IPS-NIHi11 (cell line): ENCODE results near the gene HTRA2.

Source experiments
- DNase-seq: peaks from one replicate; pipeline ENCODE4 v3.0.0; 2012; ENCODE audit warnings: mixed read lengths, low spot score

Gene HTRA2

DNA sequence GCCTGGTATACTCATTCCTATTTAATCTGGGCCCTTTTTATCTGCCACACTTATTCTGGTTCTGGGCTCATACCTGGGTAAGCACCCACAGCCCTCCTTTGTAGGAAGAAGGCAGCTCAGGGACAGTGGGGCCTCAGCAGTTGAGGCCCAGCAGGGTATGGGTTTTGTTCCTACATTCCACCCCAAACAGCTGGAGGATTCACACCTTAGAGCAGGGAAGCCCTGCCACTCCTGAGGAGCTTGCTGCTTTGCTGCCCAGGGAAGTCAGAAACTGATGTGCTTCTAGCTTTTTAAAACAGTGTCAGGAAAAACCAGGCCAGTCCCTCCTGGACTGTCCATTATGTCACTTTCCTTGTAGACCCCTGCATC lies 29.2 kb upstream of the HTRA2 start:
- DNase-seq = no peak

GRCh38 chr2:74501335-74502071 lies 28.2 kb upstream of the HTRA2 start:
- DNase-seq = peak; percentile 39

DNA sequence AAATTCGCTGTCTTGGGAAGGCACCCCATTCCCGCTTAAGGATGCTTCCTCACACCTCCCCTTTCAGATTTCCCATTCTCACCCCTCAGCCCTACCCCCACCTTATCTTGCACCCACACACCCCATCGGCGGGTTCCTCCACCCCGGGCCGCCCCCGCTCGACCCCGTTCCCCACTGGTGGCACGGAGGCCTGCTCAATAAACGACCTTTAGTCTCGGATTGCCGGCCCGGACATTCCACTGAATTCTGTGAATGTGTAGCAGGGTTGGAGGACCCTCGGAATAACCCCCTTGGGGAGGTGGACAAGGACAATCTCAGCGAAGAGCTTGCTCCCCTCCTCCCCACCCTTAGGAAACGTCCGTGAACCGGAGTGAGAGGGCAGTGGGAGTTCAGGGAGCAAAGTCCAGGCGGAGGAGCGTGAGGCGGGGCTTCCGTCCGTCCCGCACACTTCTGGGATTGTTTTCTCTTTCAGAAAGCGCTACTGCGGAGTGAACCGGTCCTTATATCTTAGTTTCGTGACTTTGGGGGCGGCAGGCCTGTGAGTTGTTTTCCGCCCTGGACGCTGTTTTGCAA lies 27.5 kb upstream of the HTRA2 start:
- DNase-seq = no peak

GRCh38 chr2:74502720-74503505 lies 26.8 kb upstream of the HTRA2 start:
- DNase-seq = peak; percentile 69

- DNase-seq = no peak
Observed at GRCh38 chr2:74503506-74504475, 25.9 kb upstream of the HTRA2 start.

DNA sequence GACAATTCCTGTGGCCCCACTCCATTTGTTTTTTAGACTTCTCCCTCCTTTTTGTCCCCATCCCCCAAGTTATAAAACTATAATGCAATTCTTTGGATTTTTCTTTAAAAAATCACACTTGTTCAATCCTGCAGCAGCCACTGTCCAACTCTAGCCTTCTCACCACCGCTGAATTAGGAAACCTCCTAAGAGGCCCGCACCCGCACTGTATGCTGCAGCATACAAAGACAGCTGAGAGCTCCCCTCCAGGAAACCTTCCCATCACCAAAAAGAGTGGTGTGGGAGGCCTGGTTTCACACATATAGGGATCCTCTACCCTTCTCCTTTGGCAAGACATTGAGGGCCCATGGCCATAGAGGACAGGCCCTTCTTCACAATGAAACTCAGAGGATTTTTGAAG lies 25.1 kb upstream of the HTRA2 start:
- no peak for DNase-seq

- DNase-seq = no peak
Observed at GRCh38 chr2:74505448-74506246, 24.1 kb upstream of the HTRA2 start.

- DNase-seq = peak; percentile 93
Observed at GRCh38 chr2:74507145-74507925, 22.4 kb upstream of the HTRA2 start, which contains the start of gene PCGF1. TSS of gene PCGF1 (minus strand) at chr2:74507695. CDS start at chr2:74507668, 27 bp downstream.

- no peak for DNase-seq
Observed at GRCh38 chr2:74507926-74508520, 21.7 kb upstream of the HTRA2 start.

DNA sequence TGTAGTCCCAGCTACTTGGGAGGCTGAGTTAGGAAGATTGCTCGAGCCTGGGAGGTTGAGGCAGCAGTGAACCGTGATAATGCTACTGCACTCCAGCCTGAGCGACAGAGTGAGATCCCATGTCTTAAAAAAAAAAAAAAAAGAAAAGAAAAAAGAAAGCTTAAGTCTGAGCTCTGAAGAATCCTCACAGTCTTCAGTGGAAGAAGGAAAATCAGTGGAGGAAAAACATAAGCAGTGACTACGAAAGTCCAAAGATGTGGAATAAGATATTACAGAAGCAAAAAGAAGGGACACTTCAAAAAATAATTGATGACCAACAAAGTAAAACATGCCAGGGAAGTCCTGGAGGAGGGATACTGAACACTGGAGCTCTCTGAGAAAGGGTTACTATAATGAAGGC lies 19.5 kb upstream of the HTRA2 start:
- no peak for DNase-seq

- no peak for DNase-seq
Observed at GRCh38 chr2:74511104-74511989, 18.4 kb upstream of the HTRA2 start.

DNA sequence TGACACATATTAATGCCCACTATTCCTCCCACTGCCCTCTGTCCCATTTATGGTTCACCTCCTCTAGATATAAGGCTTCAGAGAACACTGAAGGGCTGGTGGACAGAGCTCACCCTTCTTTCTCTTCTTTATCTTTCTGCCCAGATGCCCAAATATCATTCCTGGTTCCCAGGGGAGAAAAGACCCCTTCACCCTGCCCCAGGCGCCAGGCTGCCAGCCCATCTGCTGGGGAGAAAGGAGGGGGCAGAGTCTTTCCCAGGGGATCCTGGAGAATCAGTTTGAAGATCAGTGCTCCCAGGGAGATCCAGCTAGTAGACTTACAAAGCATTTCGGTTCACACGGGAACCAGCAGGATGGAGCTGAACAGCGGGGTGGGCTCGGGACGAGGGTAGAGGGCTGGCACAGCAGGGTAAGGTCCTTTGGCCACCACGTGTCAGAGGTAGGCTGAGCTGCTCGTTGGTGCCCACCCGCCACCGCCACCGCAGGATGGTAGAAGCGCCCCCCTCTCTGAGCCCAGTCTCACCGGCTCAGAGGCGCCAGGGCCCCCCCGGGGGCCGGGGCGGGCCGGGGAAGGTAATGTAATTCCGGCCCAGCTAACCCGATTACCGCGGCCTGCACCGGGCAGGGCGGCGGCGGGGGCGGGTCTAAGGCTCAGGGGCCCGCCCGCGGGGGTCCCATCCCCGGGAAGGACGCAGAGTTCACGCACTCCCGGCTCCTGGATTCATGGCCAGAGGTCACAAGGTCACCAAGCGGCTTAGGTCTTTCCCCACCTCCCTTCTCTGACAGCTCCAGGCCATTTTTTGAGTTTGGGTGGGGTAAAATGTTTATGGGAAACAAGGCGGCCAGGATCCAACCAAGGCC lies 16.8 kb upstream of the HTRA2 start:
- peak; percentile 42 for DNase-seq

- DNase-seq = peak; percentile 32
Observed at GRCh38 chr2:74513605-74514367, 15.9 kb upstream of the HTRA2 start.

GRCh38 chr2:74514368-74515270 lies 15.1 kb upstream of the HTRA2 start, which contains the start of gene TLX2:
TSS of gene TLX2 (plus strand) at chr2:74514450. CDS start at chr2:74514807, 357 bp downstream.
- DNase-seq = peak; percentile 55

DNA sequence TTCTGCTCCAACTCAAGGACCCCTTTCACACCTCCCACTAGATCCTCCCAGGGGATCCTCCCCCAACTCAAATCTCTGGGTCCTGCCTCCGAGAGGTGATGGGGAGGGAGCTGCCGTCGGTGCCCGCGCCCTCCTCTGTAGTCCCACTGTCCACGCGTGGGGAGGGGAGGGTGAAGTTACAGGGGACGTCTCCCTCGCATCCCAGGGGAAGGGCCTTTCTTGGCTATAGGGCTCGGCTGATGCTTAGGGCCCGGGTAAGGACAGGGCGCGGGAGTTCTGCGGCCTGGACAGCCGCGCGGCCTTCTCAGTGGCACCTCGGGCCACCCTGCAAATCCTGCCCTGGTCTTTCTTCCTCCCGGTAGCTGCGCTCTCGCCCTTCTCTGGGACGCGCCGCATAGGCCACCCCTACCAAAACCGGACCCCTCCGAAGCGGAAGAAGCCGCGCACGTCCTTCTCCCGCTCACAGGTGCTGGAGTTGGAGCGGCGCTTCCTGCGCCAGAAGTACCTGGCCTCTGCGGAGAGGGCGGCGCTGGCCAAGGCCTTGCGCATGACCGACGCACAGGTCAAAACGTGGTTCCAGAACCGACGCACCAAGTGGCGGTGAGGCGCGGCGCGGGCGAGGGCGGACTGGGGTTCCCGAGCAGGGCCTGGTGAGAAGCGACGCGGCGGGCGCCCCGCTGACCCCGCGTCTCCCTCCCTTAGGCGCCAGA lies 14.3 kb upstream of the HTRA2 start:
- no peak for DNase-seq
